OCI-LY7 (cell line): ENCODE results near the gene PSAPL1.

Experiments used
- CTCF ChIP-seq: fragments of 200-600 bp; sonication (generic); conservative IDR thresholded peaks from 2 replicates; pipeline ENCODE4 v1.5.1; 2014; ENCODE audit warnings: mild to moderate bottlenecking, antibody characterized with exemption, low read length, moderate library complexity, mixed read lengths
- EZH2phosphoT487 ChIP-seq: fragments of 200-600 bp; sonication (generic); IDR thresholded peaks from 2 replicates; pipeline ENCODE4 v1.6.1; 2018; ENCODE audit warnings: low read depth, borderline replicate concordance, mild to moderate bottlenecking, mixed run types, antibody characterized with exemption, low read length, moderate library complexity, mixed read lengths

- TF ChIP-seq CTCF (no peak), EZH2phosphoT487 (no peak)
Observed at GRCh38 chr4:7465017-7465416, 30.3 kb upstream of the PSAPL1 start.
